GM06990 (cell line): ENCODE measurements around the gene CMTM7.

ENCODE experiments used
- DNase-seq: peaks from one replicate; pipeline ENCODE4 v3.0.0-alpha.2; 2011; ENCODE audit not compliant: insufficient read length; ENCODE audit errors: extremely low read depth
- H3K27me3 ChIP-seq: replicated peaks from 2 replicates; pipeline ENCODE4 v1.6.0; 2011; ENCODE audit warnings: low read length; ENCODE audit not compliant: control insufficient read depth, insufficient read depth
- H3K36me3 ChIP-seq: 2 replicates; pipeline ENCODE4 v1.5.1; 2011; ENCODE audit warnings: low read length; ENCODE audit not compliant: control insufficient read depth, insufficient read depth
- H3K4me3 ChIP-seq: replicated peaks from 2 replicates; pipeline ENCODE4 v1.5.1; 2011; ENCODE audit warnings: low read depth, mild to moderate bottlenecking, control low read depth, low read length
- CTCF ChIP-seq: IDR thresholded peaks from 2 replicates; pipeline ENCODE4 v1.5.1; 2011; ENCODE audit warnings: low read length, control low read depth, mild to moderate bottlenecking, inconsistent platforms; ENCODE audit not compliant: insufficient read depth, poor library complexity, severe bottlenecking

Gene CMTM7

GRCh38 chr3:32487781-32488473 is 96.3 kb downstream of the CMTM7 start:
- H3K4me3 ChIP-seq = no peak overlapping the region
- no peak for TF ChIP-seq CTCF
- no peaks in the 10 kb centered on the region for H3K27me3 ChIP-seq
- DNase-seq = no peak
- H3K36me3 ChIP-seq = no peaks in the 10 kb centered on the region; the same call in 1 of the 2 replicates

DNA sequence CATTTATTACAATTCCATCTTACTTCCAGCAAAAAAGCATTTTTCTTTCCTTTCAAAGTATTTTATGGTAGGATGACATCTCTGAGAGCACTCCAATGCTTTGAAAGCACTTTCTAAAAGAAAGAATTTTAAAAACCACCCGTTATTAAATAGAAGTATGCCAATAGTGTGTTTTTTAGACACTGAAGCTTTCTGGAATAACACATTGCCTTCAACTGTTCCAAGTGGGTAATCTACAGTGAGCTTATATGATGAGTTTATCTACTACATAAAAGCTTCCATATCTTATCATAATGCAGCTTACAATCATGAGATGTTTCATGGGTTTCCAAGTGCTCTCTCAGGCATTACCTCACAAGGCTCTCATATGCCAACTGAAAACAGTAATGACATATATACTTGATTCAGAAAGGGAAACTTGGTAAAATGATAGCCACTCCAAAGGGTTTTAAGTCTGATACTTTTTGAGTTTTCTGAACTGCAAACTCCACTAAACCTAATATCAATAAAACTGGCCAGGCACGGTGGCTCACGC is 96.9 kb downstream of the CMTM7 start:
- no peak for TF ChIP-seq CTCF
- no peak overlapping the region for H3K4me3 ChIP-seq
- H3K27me3 ChIP-seq = no peaks in the 10 kb centered on the region
- DNase-seq = no peak
- H3K36me3 ChIP-seq = no peaks in the 10 kb centered on the region; the same call in 1 of the 2 replicates

DNA sequence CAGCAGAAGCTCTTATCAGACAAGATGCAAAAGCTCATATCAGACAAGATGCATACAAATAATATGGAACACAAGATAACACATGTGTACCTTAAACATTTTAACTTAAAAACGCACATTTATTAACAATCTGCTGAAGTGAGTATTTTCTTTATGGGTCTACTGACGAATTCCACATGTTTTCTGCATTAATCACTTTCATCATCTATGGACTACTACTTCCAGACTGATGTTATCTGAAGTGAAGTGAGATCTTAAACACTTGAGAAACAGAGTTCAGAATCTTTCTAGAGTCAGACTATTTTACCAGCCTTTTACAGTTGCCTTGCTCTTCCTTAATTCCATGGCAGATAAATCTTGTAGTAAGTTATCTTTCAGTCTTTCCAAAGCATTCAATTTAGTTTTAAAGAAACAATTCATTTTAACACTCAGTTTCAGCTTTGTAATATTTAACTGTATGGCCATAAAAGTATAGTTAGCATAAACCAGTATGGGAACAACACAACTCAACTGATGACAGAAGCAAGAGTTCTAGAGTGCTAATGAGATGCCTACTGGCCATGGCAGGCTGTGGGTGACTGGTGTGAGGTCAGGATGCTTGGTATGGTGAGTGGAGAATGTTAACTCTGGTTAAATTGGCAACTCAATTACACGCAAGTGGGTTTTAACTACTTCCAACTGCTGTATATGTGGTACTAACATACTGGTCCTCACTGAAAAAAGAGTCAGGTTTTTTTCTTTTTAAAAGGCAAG is 101.2 kb downstream of the CMTM7 start:
- Histone ChIP-seq H3K27me3 (no peaks in the 10 kb centered on the region), H3K4me3 (no peak overlapping the region), H3K36me3 (no peaks in the 10 kb centered on the region; the same call in 1 of the 2 replicates)
- no peak for TF ChIP-seq CTCF
- no peak for DNase-seq

DNA sequence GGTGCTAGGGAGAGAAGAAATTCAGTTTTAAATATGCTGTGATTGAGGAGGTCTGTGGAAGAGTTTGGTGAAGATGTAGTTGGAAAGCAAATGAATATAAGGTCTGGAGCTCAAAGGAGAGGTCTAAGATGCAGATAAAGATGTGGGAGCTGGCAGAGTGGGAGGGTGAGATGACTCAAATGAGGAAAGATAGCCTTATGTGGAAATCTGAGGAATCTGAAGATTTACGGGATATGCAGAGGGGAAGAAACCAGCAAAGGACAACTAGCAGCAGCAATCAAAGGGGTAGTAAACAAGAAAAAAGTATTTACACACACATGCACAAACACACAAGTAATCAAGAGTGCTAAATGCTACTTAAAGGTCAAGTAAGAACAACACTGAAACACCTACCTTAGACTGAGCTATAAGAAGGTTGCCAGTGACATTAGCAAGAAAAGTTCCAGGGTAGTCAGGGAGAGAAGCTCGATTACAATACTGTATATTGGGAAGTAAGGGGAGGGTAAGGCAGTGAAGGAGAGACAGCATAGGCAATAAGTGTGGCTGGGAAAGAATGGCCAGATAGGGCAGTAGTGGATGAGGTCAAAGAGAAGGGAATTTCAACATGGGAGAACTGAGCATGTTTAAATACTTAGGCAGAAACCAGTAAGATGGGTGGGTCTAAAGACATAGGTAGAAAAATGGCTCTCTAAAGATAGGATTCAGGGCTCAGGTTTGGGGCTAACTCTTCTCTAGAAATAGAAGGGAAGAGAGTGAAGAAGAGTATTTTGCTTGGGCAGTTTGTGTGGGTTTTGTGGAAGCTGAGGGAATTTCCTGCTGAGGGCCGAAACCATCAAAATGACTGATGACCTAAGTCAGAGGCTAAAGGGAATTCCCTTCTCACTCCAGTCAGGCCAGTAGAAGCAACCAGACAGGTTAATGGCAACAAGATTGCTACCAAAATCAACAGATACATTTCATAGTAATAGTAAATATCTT is 102.1 kb downstream of the CMTM7 start:
- Histone ChIP-seq H3K4me3 (peak overlapping the region; percentile 24), H3K27me3 (no peaks in the 10 kb centered on the region)
- TF ChIP-seq CTCF = no peak

DNA sequence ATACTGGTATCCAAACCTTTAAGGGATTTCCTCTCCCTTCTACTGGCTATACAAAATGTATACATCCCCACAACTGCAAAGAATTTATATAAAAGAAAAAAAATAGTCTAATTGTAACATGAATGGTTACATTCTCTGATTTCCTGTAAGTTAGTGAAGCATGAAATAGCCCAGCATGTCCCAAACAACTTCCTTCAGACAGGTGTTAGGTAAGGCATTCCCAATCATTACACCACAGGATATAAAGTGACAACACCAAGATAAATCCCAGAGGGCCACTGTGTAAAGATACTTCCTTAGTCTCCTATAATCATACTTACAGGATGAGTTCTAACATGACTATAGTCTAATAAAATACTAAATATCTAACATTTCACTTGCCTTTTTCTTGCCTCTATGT is 103.4 kb downstream of the CMTM7 start:
- DNase-seq = no peak
- H3K27me3 ChIP-seq = no peaks in the 10 kb centered on the region
- TF ChIP-seq CTCF = no peak
- H3K36me3 ChIP-seq = no peaks in the 10 kb centered on the region; the same call in 1 of the 2 replicates
- H3K4me3 ChIP-seq = no peak overlapping the region

More for the DNA sequence above, 102.1 kb downstream of the CMTM7 start:
- DNase-seq = peak; percentile 49
- no peaks in the 10 kb centered on the region; the same call in 1 of the 2 replicates for H3K36me3 ChIP-seq
